Measurements from ENCODE around the gene ZBTB16. TPM values are rescaled to one million over a fixed set of nuclear protein-coding genes. Genes with fewer than 3 reads are reported as not detected.
A peak's percentile ranks its signal among the peaks of the same experiment; 100 is the strongest.

Gene ZBTB16
- polyA plus RNA-seq, 1 donor from 2014 or later: 0.45 TPM

- H2AFZ ChIP-seq (ENCODE audit: low read depth, low read length): no peak overlapping the region
Observed at GRCh38 chr11:114036147-114036811, 23.2 kb upstream of the ZBTB16 start.

GRCh38 chr11:114036958-114037357 is 22.6 kb upstream of the ZBTB16 start:
- H3K9me3 ChIP-seq (ENCODE audit: low read length): no peaks in the 10 kb centered on the region
- no peaks in the 10 kb centered on the region for H3F3A ChIP-seq (ENCODE audit: insufficient read depth, low read length, poor library complexity, severe bottlenecking)
- TF ChIP-seq REST (IDR thresholded peaks at IDR 0.05; ENCODE audit: borderline replicate concordance) (no peak), EZH2 (IDR thresholded peaks at IDR 0.05; ENCODE audit: borderline replicate concordance, insufficient read depth, low read length, poor library complexity, severe bottlenecking) (no peak), POLR2AphosphoS5 (IDR thresholded peaks at IDR 0.05) (no peak), RAD21 (conservative IDR thresholded peaks at IDR 0.05) (no peak), CTCF (IDR thresholded peaks at IDR 0.05; ENCODE audit: poor library complexity, severe bottlenecking) (no peak)

More at GRCh38 chr11:114036147-114036811, 23.2 kb upstream of the ZBTB16 start:
- H3K36me3 ChIP-seq (ENCODE audit: insufficient read depth, low read length): no peaks in the 10 kb centered on the region
- no peaks in the 10 kb centered on the region for H4K20me1 ChIP-seq (ENCODE audit: insufficient read depth)
- H3K27ac ChIP-seq (ENCODE audit: low read length): no peak overlapping the region
- no peak overlapping the region for H3K9ac ChIP-seq (ENCODE audit: low read length)
- H3K9me3 ChIP-seq (ENCODE audit: low read length): no peaks in the 10 kb centered on the region
- TF ChIP-seq EZH2 (IDR thresholded peaks at IDR 0.05; ENCODE audit: borderline replicate concordance, insufficient read depth, low read length, poor library complexity, severe bottlenecking) (no peak), TAF1 (IDR thresholded peaks at IDR 0.05; ENCODE audit: low read depth) (no peak), EP300 (conservative IDR thresholded peaks at IDR 0.05; ENCODE audit: poor library complexity, severe bottlenecking) (no peak), SMC3 (conservative IDR thresholded peaks at IDR 0.05; ENCODE audit: poor library complexity) (peak; percentile 79), RAD21 (conservative IDR thresholded peaks at IDR 0.05) (peak; percentile 74), POLR2AphosphoS5 (IDR thresholded peaks at IDR 0.05) (no peak), CTCF (IDR thresholded peaks at IDR 0.05; ENCODE audit: poor library complexity, severe bottlenecking) (peak; percentile 74), REST (IDR thresholded peaks at IDR 0.05; ENCODE audit: borderline replicate concordance) (no peak), MXI1 (conservative IDR thresholded peaks at IDR 0.05; ENCODE audit: poor library complexity, severe bottlenecking) (no peak)
- H3K4me2 ChIP-seq (ENCODE audit: low read length): no peak overlapping the region
- no peaks in the 10 kb centered on the region for H3K9me2 ChIP-seq (ENCODE audit: insufficient read depth, low read length)
- H3K79me2 ChIP-seq (replicated peaks; ENCODE audit: insufficient read depth, low read length): no peaks in the 10 kb centered on the region
- no peaks in the 10 kb centered on the region for H3F3A ChIP-seq (ENCODE audit: insufficient read depth, low read length, poor library complexity, severe bottlenecking)
- no peaks in the 10 kb centered on the region for H3K27me3 ChIP-seq (ENCODE audit: insufficient read depth, low read depth, low read length)
- H3K4me3 ChIP-seq (ENCODE audit: low read length): peak overlapping the region; percentile 33

More at GRCh38 chr11:114036958-114037357, 22.6 kb upstream of the ZBTB16 start:
- no peak overlapping the region for H3K27ac ChIP-seq (ENCODE audit: low read length)
- H2AFZ ChIP-seq (ENCODE audit: low read depth, low read length): no peak overlapping the region
- no peaks in the 10 kb centered on the region for H3K36me3 ChIP-seq (ENCODE audit: insufficient read depth, low read length)
- no peak overlapping the region for H3K4me3 ChIP-seq (ENCODE audit: low read length)
- H3K4me2 ChIP-seq (ENCODE audit: low read length): no peak overlapping the region
- H3K79me2 ChIP-seq (replicated peaks; ENCODE audit: insufficient read depth, low read length): no peaks in the 10 kb centered on the region
- H3K9me2 ChIP-seq (ENCODE audit: insufficient read depth, low read length): no peaks in the 10 kb centered on the region
- H4K20me1 ChIP-seq (ENCODE audit: insufficient read depth): no peaks in the 10 kb centered on the region
- H3K27me3 ChIP-seq (ENCODE audit: insufficient read depth, low read depth, low read length): no peaks in the 10 kb centered on the region
- H3K9ac ChIP-seq (ENCODE audit: low read length): no peak overlapping the region
